Spleen (tissue), 7 donors: ENCODE measurements around the gene NFASC.

Source experiments
- CTCF ChIP-seq, 11 experiments: fragments of 200-600 bp in 7 of 11; fragments of 450-650 bp in 4 of 11; sonication (generic) in 4 of 11; IDR thresholded peaks in 8 of 11; conservative IDR thresholded peaks in 3 of 11; 1 replicate in 7 of 11; 2 replicates in 4 of 11; pipeline versions ENCODE4 v1.4.0 to v1.8.0; 2016 to 2021; ENCODE audit warnings: antibody characterized with exemption in 11 of 11, inconsistent platforms in 4 of 11, mild to moderate bottlenecking in 1 of 11
- POLR2A ChIP-seq, 3 donors: fragments of 450-650 bp; IDR thresholded peaks; one replicate each; pipeline ENCODE4 v1.5.1; 2017; ENCODE audit warnings: antibody characterized with exemption in 3 of 3, mild to moderate bottlenecking in 1 of 3
- POLR2AphosphoS5 ChIP-seq, 3 donors: sonication (generic); formaldehyde crosslinking; IDR thresholded peaks; one replicate each; pipeline ENCODE4 v1.5.1; 2017; ENCODE audit warnings: antibody characterized with exemption in 3 of 3
- donor health status: DM: no; HTN: no; CAD: no; lungs with moderate emphysema.
- donor health status: DM: no; HTN: no; CAD: no.
- donor health status: DM: no; HTN: no; CAD: no.

- TF ChIP-seq CTCF (IDR thresholded peaks at IDR 0.05 in 8 of 11, conservative IDR thresholded peaks at IDR 0.05 in 3 of 11), result no peak
- no peak for TF ChIP-seq POLR2A (IDR thresholded peaks at IDR 0.05)
- no peak for TF ChIP-seq POLR2AphosphoS5 (IDR thresholded peaks at IDR 0.05)
Measured at GRCh38 chr1:204930155-204930523, 59.5 kb downstream of the NFASC start.
